Endothelial cell of umbilical vein (primary cell): ENCODE measurements around the gene TULP4. TPM values are rescaled to one million over a fixed set of nuclear protein-coding genes. Genes with fewer than 3 reads are reported as not detected.

Experiments used
- BruUV-seq: library from RNA; stranded (reverse); fragments of 400-500 nt; replicated peaks from 2 replicates; lab custom pipeline; 2021; lab: Mats Ljungman, UMichigan
- CTCF ChIA-PET: fragments of 300-600, 350-600 bp; sonication (Branson Sonifier 250); formaldehyde crosslinking; loops from one replicate; lab custom pipeline; 2021; ENCODE audit warnings: antibody characterized with exemption, inconsistent platforms; lab: Charles Lee
- POLR2A ChIA-PET: fragments of 300-600, 350-600 bp; sonication (Branson Sonifier 250); formaldehyde crosslinking; loops from one replicate; lab custom pipeline; 2021; ENCODE audit warnings: antibody characterized with exemption, inconsistent platforms; lab: Charles Lee
- DNase-seq: peaks from one replicate; pipeline ENCODE4 v3.0.0-alpha.2; 2011; ENCODE audit warnings: low read depth, low spot score
- FAIRE-seq: peaks from 2 replicates; lab custom pipeline; 2011; peaks lifted over from hg19 to GRCh38; lab: Jason Lieb, UNC
- H2AFZ ChIP-seq: 2 replicates; pipeline ENCODE4 v1.6.0; 2012; ENCODE audit warnings: low read depth, low read length, control low read depth, inconsistent platforms
- H3K27ac ChIP-seq: 2 replicates; pipeline ENCODE4 v1.5.1; 2011; ENCODE audit warnings: low read depth, mild to moderate bottlenecking, control low read depth, low read length, moderate library complexity; ENCODE audit not compliant: insufficient read depth
- H3K27me3 ChIP-seq, 2 experiments: 2 replicates each; pipeline versions ENCODE4 v1.6.0 to v1.6.1; 2011; ENCODE audit warnings: low read length in 2 of 2, mixed read lengths in 1 of 2; ENCODE audit not compliant: control insufficient read depth in 2 of 2, insufficient read depth in 2 of 2
- H3K36me3 ChIP-seq, 2 experiments: 2 replicates in 1 of 2; 3 replicates in 1 of 2; pipeline ENCODE4 v1.5.1; 2011; ENCODE audit warnings: low read length in 2 of 2, mild to moderate bottlenecking in 1 of 2, moderate library complexity in 1 of 2; ENCODE audit not compliant: control insufficient read depth in 2 of 2, insufficient read depth in 2 of 2; ENCODE audit errors: extremely low read depth in 1 of 2
- H3K4me1 ChIP-seq: 3 replicates; pipeline ENCODE4 v1.5.1; 2011; ENCODE audit warnings: mild to moderate bottlenecking, low read length; ENCODE audit not compliant: control insufficient read depth, insufficient read depth; ENCODE audit errors: extremely low read depth
- H3K4me2 ChIP-seq: 2 replicates; pipeline ENCODE4 v1.6.1; 2011; ENCODE audit warnings: low read length, control low read depth, mixed read lengths; ENCODE audit not compliant: insufficient read depth
- H3K4me3 ChIP-seq, 3 experiments: fragments of 200-600 bp in 1 of 3; sonication (generic), shearing (Covaris generic) in 1 of 3; replicated peaks in 1 of 3; 2 replicates each; pipeline ENCODE4 v1.5.1; 2011 to 2016; ENCODE audit warnings: control low read depth in 3 of 3, low read length in 3 of 3, mild to moderate bottlenecking in 2 of 3, inconsistent platforms in 1 of 3, low read depth in 1 of 3, moderate library complexity in 1 of 3; ENCODE audit not compliant: insufficient read depth in 1 of 3
- H3K79me2 ChIP-seq: 2 replicates; pipeline ENCODE4 v1.6.0; 2012; ENCODE audit warnings: low read length, inconsistent platforms; ENCODE audit not compliant: control insufficient read depth, insufficient read depth
- H3K9ac ChIP-seq: replicated peaks from 2 replicates; pipeline ENCODE3; 2011; ENCODE audit warnings: low read length, control low read depth; ENCODE audit not compliant: insufficient read depth; ENCODE audit errors: extremely low read depth
- H3K9me1 ChIP-seq: replicated peaks from 3 replicates; pipeline ENCODE4 v1.6.0; 2011; ENCODE audit warnings: mild to moderate bottlenecking, low read length; ENCODE audit not compliant: control insufficient read depth, insufficient read depth; ENCODE audit errors: extremely low read depth
- H3K9me3 ChIP-seq: replicated peaks from 2 replicates; pipeline ENCODE4 v1.5.1; 2012; ENCODE audit warnings: low read length, inconsistent platforms; ENCODE audit not compliant: control insufficient read depth, insufficient read depth
- H4K20me1 ChIP-seq: replicated peaks from 2 replicates; pipeline ENCODE3; 2011; ENCODE audit warnings: mild to moderate bottlenecking, low read length; ENCODE audit not compliant: control insufficient read depth, insufficient read depth; ENCODE audit errors: extremely low read depth
- EZH2 ChIP-seq: IDR thresholded peaks from 2 replicates; pipeline ENCODE4 v1.6.1; 2012; ENCODE audit warnings: borderline replicate concordance, low read depth, mild to moderate bottlenecking, moderate library complexity, low read length, inconsistent platforms; ENCODE audit not compliant: severe bottlenecking
- FOS ChIP-seq: IDR thresholded peaks from 2 replicates; pipeline ENCODE4 v1.6.1; 2011; ENCODE audit warnings: mild to moderate bottlenecking, low read length, moderate library complexity, borderline replicate concordance; ENCODE audit not compliant: insufficient read depth
- GATA2 ChIP-seq: IDR thresholded peaks from 2 replicates; pipeline ENCODE4 v1.7.0; 2011; ENCODE audit warnings: low read depth, mild to moderate bottlenecking, moderate library complexity, mixed read lengths, low read length; ENCODE audit not compliant: insufficient read length, insufficient read depth
- JUN ChIP-seq: IDR thresholded peaks from 2 replicates; pipeline ENCODE4 v1.6.1; 2011; ENCODE audit warnings: borderline replicate concordance, low read depth; ENCODE audit not compliant: insufficient read length, insufficient read depth
- MYC ChIP-seq: IDR thresholded peaks from one replicate; pipeline ENCODE4 v1.6.1; 2011; ENCODE audit warnings: mild to moderate bottlenecking, low read depth, low read length
- POLR2A ChIP-seq: IDR thresholded peaks from 2 replicates; pipeline ENCODE4 v1.6.1; 2012; ENCODE audit warnings: low read depth, mild to moderate bottlenecking, control low read depth, low read length
- POLR2AphosphoS5 ChIP-seq: IDR thresholded peaks from 2 replicates; pipeline ENCODE4 v1.6.1; 2012; ENCODE audit warnings: low read depth, mild to moderate bottlenecking, control low read depth, low read length, moderate library complexity; ENCODE audit not compliant: insufficient read depth
- dilution Hi-C: fragments of 300-500 bp; cut with MboI; formaldehyde crosslinking; loops from one replicate; pipeline ENCODE4 v1.15.0; 2019; ENCODE audit warnings: low sequenced_read_pairs; ENCODE audit not compliant: extremely low pct_ligation_motif_present
- intact Hi-C: fragments of 100-400 bp; cut with micrococcal nuclease; formaldehyde crosslinking; loops from one replicate; pipeline ENCODE4 v1.10.0; 2022
- polyA plus RNA-seq, 4 experiments: library from polyadenylated mRNA; depleted of rRNA in 3 of 4; stranded (reverse) in 3 of 4; unstranded in 1 of 4; fragments of >200 nt; gene quantifications; 2 replicates each; pipeline versions ENCODE4 v1.2.1 to v1.2.3, GENCODE V29; 2011 to 2012; ENCODE audit warnings: missing spikeins in 1 of 4
- total RNA-seq: library from RNA; stranded (reverse); gene quantifications from 2 replicates; pipeline ENCODE4 v1.2.3, GENCODE V29; 2021
- TF ChIP-seq, protein P1 (sequence below), 2 donors: IDR thresholded peaks; 1 replicate in 1 of 2; 2 replicates in 1 of 2; pipeline ENCODE4 v1.5.1; 2011; ENCODE audit warnings: low read length in 2 of 2, mild to moderate bottlenecking in 2 of 2, moderate library complexity in 2 of 2, control low read depth in 1 of 2, inconsistent platforms in 1 of 2, low read depth in 1 of 2; ENCODE audit not compliant: insufficient read depth in 1 of 2; ENCODE audit errors: extremely low read depth in 1 of 2
- TF ChIP-seq, protein P2 (sequence below): IDR thresholded peaks from 2 replicates; pipeline ENCODE4 v1.6.1; 2011; ENCODE audit not compliant: insufficient read depth, insufficient read length

The TULP4 gene
- total and polyA plus RNA-seq, 2 donors (not counting 3 experiments of a cell fraction or from before 2014, with no cell fraction given): 10.8 to 55.1 TPM

DNA sequence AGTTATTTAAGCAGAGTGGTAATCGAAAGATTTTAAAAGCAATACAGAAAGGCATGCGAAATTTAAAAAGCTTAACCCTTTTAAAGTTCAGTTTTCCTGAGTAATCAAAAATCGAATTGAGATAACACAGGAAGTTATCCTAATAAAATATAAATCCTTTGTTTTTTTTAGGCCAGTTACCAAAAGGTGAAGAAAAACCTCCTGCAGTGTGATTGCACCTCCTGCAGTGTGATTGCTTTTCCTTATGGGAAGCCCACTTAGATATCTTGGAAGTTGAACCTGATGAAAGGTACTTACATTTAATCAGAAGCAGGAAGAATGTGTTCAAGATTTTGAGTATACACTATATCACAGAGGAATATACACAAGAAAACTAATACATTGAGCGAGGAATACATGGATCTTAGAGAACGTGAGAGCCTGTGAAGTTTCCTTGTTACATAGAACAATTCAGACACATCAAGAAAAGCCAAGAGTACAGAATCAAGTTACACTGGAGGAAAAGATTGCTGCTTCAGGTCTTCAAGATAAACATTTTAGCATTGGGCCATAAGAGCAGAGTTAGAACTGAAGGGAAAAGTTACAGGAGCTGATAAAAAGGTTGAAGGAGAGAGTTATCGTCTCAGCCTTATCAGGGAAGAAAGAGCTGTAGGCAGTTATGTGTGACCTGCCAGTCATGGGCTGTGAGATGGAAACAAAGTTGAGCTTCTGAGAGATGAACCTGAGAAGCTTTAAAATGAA lies 240.0 kb downstream of the TULP4 start:
- TF ChIP-seq POLR2A: no peak
- no peak for TF ChIP-seq MYC
- TF ChIP-seq FOS: no peak
- no peak for TF ChIP-seq POLR2AphosphoS5
- no peak for TF ChIP-seq EZH2
- TF ChIP-seq JUN: no peak
- TF ChIP-seq, protein P1, sequence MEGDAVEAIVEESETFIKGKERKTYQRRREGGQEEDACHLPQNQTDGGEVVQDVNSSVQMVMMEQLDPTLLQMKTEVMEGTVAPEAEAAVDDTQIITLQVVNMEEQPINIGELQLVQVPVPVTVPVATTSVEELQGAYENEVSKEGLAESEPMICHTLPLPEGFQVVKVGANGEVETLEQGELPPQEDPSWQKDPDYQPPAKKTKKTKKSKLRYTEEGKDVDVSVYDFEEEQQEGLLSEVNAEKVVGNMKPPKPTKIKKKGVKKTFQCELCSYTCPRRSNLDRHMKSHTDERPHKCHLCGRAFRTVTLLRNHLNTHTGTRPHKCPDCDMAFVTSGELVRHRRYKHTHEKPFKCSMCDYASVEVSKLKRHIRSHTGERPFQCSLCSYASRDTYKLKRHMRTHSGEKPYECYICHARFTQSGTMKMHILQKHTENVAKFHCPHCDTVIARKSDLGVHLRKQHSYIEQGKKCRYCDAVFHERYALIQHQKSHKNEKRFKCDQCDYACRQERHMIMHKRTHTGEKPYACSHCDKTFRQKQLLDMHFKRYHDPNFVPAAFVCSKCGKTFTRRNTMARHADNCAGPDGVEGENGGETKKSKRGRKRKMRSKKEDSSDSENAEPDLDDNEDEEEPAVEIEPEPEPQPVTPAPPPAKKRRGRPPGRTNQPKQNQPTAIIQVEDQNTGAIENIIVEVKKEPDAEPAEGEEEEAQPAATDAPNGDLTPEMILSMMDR (IDR thresholded peaks at IDR 0.05; ENCODE audit: extremely low read depth in 1 of 2, insufficient read depth in 1 of 2, low read depth in 1 of 2, low read length in 2 of 2): no peak
- no peak for TF ChIP-seq GATA2
- TF ChIP-seq, protein P2, sequence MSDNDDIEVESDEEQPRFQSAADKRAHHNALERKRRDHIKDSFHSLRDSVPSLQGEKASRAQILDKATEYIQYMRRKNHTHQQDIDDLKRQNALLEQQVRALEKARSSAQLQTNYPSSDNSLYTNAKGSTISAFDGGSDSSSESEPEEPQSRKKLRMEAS: no peak
- H3K27me3 ChIP-seq: no peaks in the 10 kb centered on the region
- no peak for DNase-seq
- H3K4me3 ChIP-seq: no peak overlapping the region
- BruUV-seq: no TSS peak
- no peaks in the 10 kb centered on the region for H3K36me3 ChIP-seq
- no peaks in the 10 kb centered on the region for H3K9me3 ChIP-seq
- H3K9me1 ChIP-seq: no peaks in the 10 kb centered on the region
- no peak overlapping the region for H3K4me2 ChIP-seq
- CTCF ChIA-PET: interaction anchor here (1.0 to 2.8 kb wide), 4 partner anchors 15 to 338 kb away, joined by 3 to 8 read pairs (median 4); no protein-coding TSS in a partner anchor
- peaks cover 30% of the 10 kb centered on the region for H3K4me1 ChIP-seq
- no peak for FAIRE-seq
- no peak overlapping the region for H3K9ac ChIP-seq
- POLR2A ChIA-PET: no interaction called here
- no peak overlapping the region for H3K27ac ChIP-seq
- intact Hi-C loops: no loop called here
- H4K20me1 ChIP-seq: no peaks in the 10 kb centered on the region
- no peaks in the 10 kb centered on the region for H3K79me2 ChIP-seq
- no peak overlapping the region for H2AFZ ChIP-seq
- dilution Hi-C loops: no loop called here
